D341Med (cell line): ENCODE measurements around the gene ZFPL1.

ENCODE experiments used
- DNase-seq: peaks from one replicate; pipeline ENCODE4 v3.0.0; 2012; ENCODE audit warnings: low spot score

ZFPL1 gene

GRCh38 chr11:65130631-65131416, 46.8 kb downstream of the ZFPL1 start:
- DNase-seq = no peak

DNA sequence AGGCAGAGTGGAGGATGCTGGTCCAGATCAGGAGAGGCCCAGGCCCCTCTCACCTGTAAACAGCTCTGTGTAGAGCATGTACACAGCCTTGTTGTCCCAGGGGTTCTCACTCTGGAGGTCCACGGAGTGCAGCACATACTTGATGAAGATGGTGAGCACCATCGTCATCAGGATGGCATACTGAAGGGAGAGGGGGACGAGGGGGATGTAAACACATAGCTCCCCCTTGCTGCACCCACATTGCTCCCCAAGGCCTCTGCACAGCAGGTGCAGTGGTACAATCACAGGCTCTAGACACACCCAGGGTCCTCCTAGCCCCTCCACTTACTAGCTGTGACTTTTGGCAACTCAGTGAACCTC, 47.4 kb downstream of the ZFPL1 start:
- no peak for DNase-seq

- no peak for DNase-seq
These were observed 47.8 kb downstream of the ZFPL1 start for GRCh38 chr11:65131895-65132237.

GRCh38 chr11:65132238-65132987, 48.4 kb downstream of the ZFPL1 start:
- DNase-seq = no peak

DNA sequence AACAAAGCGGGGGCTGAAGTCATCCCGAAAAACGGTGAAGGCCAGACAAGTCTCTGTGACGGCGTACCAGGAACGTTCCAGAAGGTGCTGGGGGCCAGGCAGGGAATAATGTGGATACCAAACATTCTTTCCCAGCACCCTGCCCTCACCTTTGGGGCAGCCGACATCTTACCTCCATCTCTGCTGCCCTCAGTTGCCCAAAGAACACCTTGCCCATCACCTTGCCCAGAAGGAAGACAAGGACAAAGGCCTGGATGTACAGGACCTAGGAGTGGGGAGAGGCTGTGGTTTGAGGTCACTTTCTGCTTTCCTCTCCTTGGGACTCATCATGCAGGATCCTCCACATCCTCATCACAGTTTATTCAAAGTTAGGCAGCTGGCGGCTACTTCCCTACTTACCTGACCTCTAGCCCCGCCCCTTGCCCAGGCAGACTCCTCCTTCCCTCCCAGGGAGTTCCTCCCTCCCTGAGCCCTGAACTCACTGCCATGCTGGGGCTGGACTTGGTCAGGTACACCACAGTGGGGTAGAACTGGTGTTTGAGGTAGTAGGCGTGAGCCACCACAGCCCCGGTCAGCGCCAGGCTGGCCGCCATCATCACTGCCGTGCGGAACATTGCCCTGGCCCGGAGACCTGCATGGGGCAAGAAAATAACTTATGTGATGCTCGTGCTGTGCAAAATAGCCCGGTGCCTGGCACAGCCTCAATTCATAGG, 49.1 kb downstream of the ZFPL1 start:
- no peak for DNase-seq

DNA sequence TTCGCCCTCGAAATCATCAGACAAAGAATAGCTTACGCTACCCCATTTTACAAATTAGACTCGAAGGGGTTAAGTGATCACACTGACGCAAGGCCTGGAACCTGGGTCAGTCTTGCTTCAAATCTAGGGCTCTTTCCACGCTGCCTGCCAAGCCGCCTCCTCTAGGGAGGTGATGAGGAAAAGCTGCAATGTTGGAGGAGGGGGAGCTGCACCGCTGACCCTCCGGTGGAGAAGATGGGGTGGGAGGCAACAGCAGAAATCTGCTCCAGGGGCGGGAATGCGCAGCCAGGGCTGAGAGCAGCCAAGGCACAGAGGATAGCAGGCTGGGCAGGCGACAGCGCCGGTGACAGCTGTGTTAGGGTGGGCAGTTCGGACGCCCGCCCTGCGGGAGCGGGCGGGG, 49.7 kb downstream of the ZFPL1 start:
- peak; percentile 43 for DNase-seq

DNA sequence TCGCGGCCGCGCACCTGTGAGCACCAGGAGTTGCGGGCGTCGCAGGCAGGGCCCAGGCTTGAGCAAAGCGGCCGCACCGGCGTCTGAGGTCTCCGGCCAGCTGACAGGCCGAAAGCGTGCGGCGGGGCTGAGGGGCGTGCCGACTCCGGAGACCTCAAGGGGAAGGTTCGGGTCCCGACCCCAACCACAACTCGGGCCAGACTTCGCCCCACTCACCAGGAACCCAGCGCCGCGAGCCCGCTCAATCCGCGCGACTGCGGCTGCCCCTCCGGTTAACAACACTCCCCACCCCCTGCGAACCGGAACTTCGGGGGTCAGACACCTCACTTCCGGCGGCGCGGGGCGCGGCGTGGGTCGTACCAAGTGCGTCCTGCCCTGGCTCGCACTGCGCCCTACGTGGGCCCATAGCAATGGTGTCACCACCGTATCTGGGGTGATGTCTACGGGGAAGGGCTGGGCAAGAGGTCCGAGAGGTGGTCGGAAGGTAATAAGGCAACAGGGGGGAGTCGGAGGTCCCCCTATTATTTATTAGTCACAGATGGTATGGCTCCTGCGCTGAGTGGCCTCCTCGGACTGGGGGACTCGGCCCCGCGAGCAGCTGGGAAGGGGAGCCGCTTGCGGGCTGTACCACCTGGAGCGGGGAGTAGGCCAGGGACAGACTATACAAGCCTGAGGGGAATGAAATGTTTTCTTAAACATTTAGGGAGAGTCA, 50.4 kb downstream of the ZFPL1 start, which contains the start of gene SYVN1:
TSS of gene SYVN1 (minus strand) at position 280 of the 712 bp plus-strand sequence. CDS start 918 bp downstream, outside the sequence.
- DNase-seq = peak; percentile 93

- peak; percentile 92 for DNase-seq
These were observed 51.1 kb downstream of the ZFPL1 start for GRCh38 chr11:65134952-65135632.

DNA sequence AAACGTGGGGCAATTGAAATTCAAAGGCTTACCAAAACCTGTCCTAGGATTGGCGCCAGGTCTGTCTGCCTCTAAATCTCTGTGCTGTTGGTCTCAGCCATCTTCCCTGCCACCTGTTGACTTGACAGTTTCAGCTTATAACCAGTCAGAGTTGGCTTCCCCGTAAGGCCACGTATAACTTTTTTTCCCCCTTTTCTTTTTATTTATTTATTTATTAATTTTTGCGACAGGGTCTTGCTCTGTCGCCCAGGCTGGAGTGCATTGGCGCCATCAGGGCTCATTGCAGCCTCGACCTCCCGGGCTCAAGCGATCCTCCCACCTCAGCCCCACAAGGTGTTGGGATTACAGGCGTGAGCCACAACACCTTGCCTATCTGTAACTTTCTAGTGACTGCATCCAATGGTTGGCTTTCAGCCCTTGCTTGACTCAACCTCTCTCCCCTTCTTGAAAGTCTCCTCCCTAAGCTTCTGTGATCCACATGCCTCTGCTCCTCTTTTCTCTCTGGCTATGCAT, 51.7 kb downstream of the ZFPL1 start:
- DNase-seq = no peak

GRCh38 chr11:65136515-65137096, 52.6 kb downstream of the ZFPL1 start:
- no peak for DNase-seq
